NCI-H524 (cell line): ENCODE results near the gene CYP2R1.

ENCODE experiments used
- DNase-seq, 2 experiments: peaks; one replicate each; lab custom pipeline; 2025; lab: John Stamatoyannopoulos, UW

CYP2R1 gene, protein sequence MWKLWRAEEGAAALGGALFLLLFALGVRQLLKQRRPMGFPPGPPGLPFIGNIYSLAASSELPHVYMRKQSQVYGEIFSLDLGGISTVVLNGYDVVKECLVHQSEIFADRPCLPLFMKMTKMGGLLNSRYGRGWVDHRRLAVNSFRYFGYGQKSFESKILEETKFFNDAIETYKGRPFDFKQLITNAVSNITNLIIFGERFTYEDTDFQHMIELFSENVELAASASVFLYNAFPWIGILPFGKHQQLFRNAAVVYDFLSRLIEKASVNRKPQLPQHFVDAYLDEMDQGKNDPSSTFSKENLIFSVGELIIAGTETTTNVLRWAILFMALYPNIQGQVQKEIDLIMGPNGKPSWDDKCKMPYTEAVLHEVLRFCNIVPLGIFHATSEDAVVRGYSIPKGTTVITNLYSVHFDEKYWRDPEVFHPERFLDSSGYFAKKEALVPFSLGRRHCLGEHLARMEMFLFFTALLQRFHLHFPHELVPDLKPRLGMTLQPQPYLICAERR

DNA sequence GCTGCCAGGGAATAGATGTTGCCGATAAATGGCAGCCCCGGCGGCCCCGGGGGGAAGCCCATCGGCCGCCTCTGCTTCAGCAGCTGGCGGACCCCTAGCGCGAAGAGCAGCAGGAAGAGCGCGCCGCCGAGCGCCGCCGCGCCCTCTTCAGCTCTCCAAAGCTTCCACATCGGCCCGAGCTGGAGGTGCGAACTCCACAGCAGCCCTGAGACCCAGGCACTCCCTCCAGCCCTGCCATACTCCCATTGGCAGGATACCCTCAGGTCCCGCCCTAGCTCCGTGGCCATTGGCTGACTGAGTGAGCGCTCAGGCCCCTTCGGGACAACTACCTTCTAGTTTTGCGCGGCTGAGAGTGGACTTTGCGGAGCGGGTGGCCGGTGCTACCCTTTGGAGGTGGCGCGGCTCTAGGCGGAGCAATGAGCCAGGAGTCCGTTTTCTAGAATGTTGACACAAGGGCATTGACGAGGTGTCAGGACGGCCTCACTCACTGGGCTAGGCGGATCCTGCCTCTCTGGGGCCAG, at the start of gene CYP2R1:
TSS of gene CYP2R1 (minus strand) at position 196 of the 521 bp plus-strand sequence. CDS start at position 170, 26 bp downstream.
- peak; percentile 93 to 96 for DNase-seq

DNA sequence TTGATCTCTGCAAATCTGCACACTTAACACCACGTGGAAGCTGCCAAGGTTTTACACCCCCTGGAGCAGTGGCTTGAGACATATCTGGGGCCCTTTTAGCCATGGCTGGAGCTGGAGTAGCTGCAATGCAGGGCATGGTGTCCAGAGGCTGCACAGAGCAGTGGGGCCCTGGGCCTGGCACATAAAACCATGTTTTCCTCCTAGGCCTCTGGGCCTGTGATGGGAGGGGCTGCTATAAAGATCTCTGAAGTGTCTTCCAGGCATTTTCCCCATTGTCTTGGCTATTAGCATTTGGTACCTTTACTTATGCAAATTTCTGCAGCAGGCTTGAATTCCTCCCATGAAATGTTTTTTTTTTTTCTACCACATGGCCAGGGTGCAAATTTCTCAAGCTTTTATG, 46.9 kb upstream of the CYP2R1 start:
- DNase-seq, result no peak

DNA sequence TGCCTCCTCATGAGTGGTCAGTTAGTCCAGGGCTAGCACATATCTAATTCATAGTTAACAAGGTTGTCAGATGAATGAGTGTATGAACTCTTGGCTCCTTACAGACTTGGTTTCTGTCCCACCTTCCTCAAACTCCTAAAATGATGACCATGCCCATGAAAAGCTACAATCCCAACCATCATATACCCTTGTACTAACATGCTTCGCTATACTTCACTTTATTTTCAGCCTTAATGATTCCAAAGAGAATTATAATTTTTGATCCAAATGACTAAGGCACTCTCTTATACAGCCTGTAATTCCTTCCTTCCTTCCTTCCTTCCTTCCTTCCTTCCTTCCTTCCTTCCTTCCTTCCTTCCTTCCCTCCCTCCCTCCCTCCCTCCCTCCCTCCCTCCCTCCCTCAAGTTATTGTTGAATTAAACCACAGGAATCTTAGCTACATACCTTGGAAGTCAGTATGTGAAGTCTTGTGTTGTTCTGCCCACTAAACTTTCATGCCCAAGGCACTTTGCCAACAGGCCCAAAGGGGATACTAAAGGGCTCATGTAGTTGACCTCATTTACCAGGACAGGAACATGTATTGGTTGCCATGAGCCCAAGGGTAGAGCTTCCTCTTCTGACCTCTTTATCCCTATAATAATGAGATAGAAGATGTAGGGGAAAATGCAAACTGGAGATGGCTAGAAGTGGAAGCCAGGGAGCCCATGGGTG, 42.8 kb upstream of the CYP2R1 start:
- no peak for DNase-seq

DNA sequence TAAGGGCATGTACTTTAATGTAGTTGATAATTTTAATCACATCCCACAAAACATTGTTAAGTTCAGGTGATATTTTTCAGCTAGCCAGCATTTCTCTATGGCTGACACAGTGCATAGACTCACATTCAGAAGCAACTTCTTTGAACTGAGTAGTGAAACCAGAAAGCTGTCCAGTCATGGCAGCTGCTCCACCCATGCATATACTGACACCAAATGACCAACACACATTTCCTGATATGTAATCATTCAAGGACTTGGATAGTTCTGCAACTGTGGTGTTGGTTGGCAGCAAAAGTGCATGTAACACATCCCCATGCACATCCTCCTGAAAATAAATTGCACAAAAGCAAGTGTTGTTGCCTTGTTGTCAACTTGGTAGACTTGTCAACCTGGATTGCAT, 40.4 kb upstream of the CYP2R1 start:
- no peak for DNase-seq

DNA sequence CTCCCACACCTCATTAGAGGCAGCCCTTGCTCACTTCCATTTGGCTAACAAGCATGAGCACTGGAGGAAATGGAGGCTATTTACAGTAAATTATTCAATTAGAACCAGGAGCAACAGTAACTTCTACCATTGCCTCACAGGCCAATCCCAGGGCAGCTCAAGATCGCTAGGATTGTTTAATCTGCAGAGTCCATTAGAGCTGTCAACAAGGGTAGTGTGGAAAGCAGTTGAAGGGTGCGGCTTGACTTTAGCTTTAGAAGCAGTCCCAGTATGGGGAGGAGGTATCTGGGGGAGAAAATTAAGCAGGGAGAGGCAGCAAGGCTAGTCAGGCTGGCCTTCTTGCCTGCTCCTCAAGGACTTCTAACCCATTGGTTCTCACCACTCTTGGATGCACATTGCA, 38.3 kb upstream of the CYP2R1 start:
- no peak for DNase-seq

DNA sequence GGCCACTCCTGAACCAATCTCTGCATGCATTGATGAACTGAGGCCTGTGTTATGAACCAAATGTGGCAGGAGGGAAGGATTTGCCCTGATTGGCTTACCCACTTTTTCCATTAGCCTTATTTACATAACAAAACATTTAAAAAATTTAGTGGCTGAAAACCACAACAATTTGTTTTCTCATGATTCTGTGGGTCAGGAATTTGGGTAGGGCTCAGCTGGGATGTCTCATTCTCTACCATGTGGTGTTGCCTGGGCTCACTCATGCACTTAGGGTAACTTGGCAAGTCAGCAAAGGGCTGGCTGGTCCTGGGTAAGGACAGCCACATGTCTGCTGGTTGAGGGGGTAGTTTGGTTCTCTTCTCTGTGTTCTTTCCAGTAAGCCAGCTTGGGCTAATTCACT, 35.1 kb upstream of the CYP2R1 start:
- DNase-seq, result no peak

DNA sequence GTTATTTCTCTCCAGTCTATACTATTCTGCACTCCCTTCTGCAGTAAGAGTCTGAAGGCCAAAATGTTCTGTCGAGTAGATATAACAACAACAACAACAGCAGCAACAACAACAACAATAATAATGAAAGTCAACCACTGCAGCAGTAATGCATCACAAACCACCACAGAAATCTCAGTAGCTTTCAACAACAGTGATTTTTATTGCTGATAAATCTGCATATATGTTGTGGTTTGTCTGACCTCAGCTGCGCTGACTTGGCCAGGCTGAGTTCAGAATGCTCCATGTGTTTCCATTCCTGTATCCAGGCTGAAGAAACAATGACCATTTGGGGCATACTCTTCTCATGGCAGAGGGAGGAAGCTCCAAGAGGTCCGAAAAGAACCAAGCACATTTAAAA, 32.3 kb upstream of the CYP2R1 start:
- no peak for DNase-seq

DNA sequence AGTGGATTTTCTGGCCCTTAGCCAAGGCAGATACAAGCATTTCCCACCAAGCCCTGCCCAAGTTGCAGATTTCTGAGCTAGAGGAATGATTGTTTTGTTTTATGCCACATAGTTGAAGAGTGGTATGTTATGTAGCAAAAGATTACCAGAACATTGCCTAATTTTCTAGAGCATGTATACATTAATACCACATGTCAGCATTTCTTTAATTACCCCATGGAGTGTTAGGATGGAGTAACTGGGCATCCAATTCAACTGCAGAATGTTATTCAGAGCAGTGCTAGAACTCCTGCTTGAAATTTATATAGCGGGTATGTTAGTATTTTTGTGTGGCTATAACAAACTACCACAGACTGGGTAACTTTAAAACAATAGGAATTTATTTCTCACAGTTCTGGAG, 24.4 kb upstream of the CYP2R1 start:
- no peak for DNase-seq

DNA sequence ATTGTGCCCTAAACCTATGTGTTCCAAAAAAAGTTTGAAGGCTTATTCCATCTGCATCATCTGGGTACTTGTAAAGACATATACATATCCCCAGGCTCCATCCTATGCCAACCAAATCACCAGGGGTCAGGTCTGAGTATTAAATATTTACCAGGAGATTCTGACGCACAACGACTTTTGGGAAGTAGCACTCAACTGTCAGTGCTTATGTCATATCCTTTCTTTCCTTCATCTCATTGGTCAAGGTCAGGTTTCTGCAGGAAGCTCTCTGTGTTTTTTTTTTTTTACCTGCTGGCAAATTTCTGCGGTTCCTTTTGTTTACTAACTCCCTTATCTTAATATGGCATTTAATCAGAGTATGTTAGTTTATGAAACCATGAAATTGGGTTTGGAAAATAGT, 22.5 kb upstream of the CYP2R1 start:
- no peak for DNase-seq

DNA sequence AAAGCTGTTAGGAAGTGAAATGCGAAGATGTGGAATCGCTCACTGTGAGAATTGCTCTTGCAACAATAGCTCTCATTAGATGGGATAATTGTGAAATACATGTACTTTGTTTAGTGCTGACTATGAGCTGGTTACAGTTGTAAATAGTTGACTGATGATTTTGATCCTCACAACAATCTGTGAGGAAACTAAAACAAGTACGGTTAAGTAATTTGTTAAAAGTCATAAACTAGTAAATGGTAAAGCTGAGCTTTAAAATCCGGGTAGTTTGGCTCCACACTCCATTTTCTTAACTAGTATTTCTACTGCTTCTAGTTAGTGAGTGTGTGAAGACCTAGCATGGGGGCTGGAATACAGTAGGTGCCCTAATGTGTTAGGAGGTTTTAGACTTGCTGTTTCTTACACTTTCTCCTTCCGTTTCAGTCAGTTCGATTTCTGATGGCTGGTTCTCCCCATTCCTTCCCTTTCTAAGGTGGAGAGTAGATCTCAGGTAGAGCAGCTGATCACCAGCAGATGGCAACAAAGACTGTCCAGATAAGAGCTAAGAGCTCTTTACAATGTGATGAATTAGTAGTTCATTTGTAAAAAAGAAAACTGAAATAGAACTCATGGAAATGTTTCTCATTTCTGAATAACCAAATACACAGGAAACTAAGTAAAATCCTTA, 16.3 kb upstream of the CYP2R1 start:
- peak; percentile 19 to 63 for DNase-seq

DNA sequence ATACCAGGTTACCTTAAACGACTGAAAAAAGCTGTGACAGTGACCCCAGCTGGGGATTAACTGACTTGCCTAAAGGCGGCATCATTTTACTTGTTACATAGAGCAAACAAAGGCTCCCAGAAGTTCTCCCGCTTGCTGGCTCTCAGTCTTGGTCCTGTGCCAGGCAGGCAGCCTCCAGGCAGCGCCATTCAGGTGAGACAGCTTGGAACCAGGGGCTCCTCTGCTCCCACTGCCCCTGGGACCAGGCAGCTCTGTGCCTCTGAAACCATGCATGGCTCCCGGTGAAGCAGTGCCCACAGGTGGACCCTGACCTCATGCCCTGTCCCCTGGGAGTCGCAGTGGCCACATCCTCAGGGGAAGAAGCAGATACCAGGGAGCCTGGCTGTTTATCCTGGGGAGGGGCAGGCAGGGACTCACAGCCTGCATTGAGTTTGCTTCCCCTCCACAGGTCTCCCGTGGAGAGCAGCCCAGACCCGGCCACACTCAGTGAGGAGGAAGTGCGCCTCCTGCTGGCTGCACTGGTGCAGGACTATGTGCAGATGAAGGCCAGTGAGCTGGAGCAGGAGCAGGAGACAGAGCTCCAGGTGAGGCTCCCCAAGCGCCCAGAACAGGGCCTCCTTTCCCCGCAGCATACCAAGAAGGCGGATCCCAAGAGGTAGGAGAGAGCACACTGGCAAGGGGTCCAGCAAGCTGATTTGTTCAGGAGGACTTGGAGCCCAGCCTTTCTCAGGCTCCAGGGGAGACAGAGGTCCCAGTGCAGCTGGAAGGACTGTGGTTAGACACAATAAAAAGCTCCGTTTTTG, 15.6 kb upstream of the CYP2R1 start:
- peak; percentile 47 to 77 for DNase-seq

DNA sequence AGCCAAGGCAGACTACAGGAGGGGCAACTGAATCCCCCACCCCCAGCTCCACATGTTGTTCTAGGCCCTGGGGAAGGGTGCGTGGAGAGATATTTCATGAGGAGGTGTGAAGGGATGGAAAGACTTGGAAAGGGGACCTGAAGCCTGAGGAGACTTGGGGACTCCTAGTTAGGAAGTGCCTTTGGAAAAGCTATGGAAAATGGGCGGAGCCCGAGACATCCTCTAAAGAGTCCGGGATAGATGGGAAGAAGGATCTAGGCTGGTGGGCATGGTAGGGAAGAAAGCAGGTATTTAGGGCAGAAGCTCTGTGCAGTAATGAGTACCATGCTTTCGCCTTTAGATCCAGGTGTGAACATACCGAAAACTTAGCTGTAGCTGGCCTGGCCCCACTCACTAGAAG, 15.0 kb upstream of the CYP2R1 start:
- no peak for DNase-seq

DNA sequence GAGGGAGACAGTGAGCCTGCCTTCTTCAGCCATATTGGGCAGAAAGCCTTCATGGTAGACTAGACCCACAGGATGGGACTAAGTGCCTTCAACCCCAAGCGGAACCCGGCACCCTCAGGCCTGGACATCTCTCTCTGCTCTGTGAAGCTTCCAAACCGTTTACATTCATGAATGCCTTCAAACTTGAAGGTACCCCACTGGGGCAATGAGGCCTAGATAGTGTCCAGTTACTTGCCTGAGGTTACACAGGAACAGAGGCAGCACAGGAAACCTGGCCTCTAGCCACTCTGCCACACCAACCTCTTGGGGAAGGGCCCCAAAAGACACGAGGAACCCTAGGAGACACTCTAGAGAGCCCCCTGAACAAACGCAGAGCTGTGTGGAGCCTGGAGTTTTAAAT, 14.5 kb upstream of the CYP2R1 start:
- no peak for DNase-seq

DNA sequence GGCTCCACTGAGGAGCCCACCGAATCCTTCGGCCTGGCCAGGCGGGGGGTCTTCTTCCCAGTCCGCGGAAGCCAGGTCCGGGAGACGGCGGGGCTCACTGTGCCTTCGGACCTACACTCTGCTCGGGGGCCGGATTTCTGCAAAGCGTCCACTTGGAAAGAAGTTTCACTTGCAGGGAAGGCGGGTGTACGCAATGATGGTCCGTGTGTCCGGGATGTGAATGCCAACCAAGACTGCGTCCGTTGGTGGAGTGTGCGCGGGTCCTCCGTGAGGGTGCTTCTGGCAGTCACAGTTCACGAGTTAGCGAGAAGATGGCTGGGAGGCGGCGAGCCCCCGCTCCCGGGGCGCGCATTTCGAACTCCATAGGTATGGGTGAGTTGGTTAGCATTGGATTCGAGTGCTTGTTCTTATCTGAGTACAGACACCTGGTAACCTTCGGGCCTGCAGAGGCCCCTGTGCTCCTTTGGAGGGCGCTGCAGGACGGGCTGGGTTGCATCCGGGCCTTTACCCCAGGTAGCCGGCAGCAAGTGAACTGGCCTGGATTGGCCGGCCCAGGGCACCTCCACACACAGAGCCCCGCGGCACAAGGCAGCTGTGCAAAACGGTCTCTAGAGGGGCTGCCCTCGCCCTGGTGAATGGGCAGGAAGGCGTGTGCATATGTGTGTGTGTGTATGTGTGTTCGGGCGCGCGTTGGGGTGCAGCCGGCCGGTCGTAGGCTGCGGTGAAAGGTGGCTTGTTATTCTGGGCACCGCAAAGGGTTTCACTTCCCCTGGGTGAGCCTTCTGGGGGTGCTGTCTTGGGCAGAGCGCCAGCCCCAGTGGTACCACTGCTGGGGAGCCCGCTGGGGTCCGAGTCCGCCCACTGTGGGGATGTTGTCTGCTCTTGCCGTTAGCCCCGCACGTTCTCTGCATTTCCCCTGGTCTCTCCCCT, 13.3 kb upstream of the CYP2R1 start:
- DNase-seq, result no peak

DNA sequence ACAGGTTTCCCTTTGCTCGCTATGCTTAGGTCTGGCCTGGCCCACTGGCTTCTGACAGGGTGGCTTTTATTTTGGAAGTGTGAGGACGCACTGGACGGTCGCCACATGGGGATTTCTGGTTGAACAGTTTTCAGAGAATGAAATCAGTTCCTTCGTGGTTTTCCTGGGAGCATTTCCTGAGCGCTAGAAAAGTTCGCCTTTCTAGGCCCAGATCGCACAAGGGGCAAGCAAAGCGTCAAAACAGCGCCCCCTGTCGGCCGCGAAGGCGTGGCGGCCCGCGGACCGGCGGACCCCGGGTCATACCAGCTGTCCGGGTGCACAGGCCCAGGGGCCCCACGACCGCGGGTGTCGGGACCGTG, 12.7 kb upstream of the CYP2R1 start:
- DNase-seq, result no peak

DNA sequence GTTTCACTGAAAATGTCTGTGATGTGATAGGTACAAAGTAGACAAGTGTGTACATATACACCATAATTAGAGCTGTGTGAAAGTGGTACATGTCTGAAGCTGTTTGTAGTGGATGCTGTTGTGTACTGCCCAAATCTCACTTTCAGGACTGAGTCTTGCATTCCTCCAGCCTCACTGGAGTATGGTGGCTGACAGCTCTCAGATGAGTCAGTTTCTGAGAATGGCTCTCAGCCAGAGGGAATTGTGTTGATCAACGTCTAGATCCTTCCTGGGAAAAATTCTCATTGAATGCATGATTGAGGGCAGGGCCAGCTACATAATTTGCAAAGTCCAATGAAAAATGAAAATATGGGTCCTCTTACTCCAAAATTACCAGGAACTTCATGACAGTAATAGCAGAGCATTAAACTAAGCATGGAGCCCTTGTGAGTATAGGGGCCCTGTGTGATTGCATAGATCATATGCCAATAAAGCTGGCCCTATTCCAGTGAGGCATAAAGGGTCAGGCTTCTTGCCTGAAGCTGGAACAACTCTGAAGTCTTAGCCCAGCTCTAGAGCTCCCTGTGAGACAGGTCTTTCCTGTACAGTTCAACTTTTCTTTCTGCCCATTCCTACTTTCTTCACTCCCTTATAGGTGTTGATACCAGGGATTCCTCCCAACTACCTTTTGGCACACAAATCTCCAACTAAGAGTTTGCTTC, 10.8 kb upstream of the CYP2R1 start:
- no peak for DNase-seq

DNA sequence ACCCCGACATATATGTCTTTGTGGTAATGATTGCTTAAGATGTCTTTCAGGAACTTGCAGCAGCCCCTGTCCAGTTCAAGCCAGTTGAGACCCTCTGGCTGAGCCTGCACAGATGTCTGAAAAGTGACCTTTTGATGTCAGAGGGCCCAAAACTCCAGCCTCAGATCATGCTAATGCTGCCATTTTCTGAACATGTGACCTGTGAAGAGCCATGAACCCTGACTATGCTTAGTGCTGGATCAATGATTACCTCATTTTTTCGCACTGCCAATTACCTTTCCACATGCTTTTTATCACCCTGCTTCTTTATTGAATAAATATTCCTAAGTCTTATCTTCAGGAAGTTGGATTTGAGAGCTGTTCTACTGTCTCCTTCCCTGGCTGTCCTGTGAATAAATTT, 6.9 kb upstream of the CYP2R1 start:
- DNase-seq, result no peak

DNA sequence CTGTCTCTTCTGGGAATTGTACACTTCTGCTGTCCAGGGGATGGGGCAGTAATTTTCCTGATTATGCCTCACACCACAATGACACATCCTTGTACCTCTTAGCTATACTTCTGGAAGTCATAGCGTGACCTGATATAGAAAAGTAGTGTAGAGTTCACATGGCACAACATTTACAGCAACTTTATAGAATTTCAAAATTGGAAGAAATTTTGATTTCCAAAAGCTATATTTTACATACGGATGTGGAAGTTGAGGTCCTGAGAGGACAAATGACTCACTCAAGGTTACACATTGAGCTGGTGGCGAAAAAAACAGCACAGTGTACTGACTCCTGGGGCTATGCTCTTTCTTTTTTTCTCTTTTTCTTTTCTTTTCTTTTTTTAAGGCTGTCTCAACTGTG, 6.3 kb upstream of the CYP2R1 start:
- DNase-seq, result no peak

DNA sequence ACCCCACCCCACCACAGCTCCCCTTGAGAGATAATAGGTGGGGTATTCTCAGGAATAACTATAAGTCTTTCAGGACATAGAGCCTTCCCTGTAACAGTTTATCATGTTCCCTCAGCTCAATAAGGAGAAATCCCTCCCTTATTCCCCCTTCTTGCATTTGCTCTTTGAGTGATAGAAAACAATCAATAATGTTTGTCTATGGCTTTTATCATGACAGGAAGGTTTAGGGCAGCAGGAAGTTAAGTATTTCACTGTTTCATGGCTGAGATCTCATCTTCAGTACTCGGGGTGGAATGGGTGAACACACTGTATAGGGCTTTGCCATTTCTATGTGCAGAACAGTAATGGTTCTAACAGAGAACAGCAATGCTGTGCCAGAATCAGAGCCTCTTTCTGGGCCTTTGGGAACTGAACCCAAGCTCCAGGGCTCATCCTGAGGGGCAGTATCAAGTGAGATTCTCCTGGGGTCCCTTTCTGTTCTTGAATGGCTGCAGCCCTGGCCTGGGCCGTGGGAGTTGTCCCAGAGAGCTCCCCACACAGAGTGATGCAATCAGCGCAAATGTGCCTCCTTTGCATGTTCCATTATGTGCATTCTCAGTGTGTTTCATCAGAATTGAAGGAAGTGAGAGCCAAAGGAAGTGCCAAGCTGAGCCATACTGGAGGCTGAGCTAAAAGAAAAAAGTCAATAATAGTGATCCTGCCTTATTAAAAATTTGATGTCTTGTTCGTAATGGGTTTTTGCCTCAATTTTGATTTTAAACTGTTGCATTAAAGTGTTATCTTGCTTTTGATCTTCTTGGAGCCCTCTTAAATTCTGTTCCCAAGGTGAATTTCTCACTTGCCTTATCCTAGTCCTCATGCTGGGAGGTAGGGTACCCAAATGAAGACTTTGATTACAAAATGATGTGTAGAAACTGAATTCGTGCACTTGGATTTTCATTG, 2.9 kb upstream of the CYP2R1 start:
- DNase-seq, result no peak
